ENCODE results near the gene MED27.

DNA sequence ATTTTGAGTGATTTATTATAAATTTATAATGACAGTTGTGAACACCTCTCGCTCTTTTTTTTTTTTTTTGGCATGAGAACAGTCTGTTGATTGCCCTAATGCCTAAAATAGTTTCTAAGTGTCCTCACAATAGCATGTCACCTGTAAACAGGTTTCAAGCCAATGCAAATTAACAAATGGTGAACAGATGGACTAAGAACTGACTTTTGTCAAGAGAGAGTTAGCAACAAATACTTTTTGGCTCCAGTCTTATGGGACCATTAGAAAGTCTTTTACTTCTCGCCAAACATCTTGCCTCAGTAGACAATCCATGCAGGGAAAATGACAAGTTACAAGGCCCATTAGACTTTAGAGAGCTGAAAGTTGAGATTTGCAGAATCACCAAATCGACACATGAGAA is 67.8 kb downstream of the MED27 start:
- TF ChIP-seq CTCF (IDR thresholded peaks at IDR 0.05; ENCODE audit: borderline replicate concordance, extremely low read depth, low read length, poor library complexity, severe bottlenecking) (no peak), EZH2 (IDR thresholded peaks at IDR 0.05; ENCODE audit: borderline replicate concordance, low read depth, low read length, severe bottlenecking) (no peak)

Data from DND-41 (cell line).